Transverse colon (tissue), 4 donors: Measurements from ENCODE around the gene IL10RA. TPM values are rescaled to one million over a fixed set of nuclear protein-coding genes. Genes with fewer than 3 reads are reported as not detected.

Source experiments
- DNase-seq: peaks from one replicate; pipeline ENCODE4 v3.0.0-alpha.2; 2019
- H3K27ac ChIP-seq, 4 donors: fragments of 200-600 bp; sonication (generic); 2 replicates each; pipeline ENCODE4 v1.5.1; 2016 to 2018; ENCODE audit warnings: inconsistent platforms in 4 of 4
- H3K27me3 ChIP-seq: fragments of 200-600 bp; sonication (generic); 2 replicates; pipeline ENCODE4 v1.5.1; 2017; ENCODE audit warnings: inconsistent platforms
- H3K36me3 ChIP-seq, 4 donors: fragments of 200-600 bp; sonication (generic); 2 replicates each; pipeline ENCODE4 v1.5.1; 2017 to 2019; ENCODE audit warnings: inconsistent platforms in 4 of 4
- H3K4me1 ChIP-seq, 4 donors: fragments of 200-600 bp; sonication (generic); 2 replicates each; pipeline ENCODE4 v1.5.1; 2017 to 2020; ENCODE audit warnings: inconsistent platforms in 4 of 4
- H3K4me3 ChIP-seq, 4 donors: fragments of 200-600 bp; sonication (generic); 1 replicate in 1 of 4; 2 replicates in 3 of 4; pipeline versions ENCODE4 v1.5.1 to v1.6.1; 2017 to 2019; ENCODE audit warnings: inconsistent platforms in 4 of 4
- H3K9me3 ChIP-seq, 2 donors: fragments of 200-600 bp; sonication (generic); 2 replicates each; pipeline ENCODE4 v1.5.1; 2017 to 2019; ENCODE audit warnings: inconsistent platforms in 2 of 2
- CTCF ChIP-seq, 5 experiments: fragments of 200-600 bp in 3 of 5; fragments of 450-650 bp in 2 of 5; sonication (generic) in 3 of 5; IDR thresholded peaks; 1 replicate in 2 of 5; 2 replicates in 3 of 5; pipeline ENCODE4 v1.5.1; 2016 to 2017; ENCODE audit warnings: antibody characterized with exemption in 5 of 5, inconsistent platforms in 3 of 5, mild to moderate bottlenecking in 2 of 5, moderate library complexity in 1 of 5
- EP300 ChIP-seq: sonication (generic); formaldehyde crosslinking; IDR thresholded peaks from one replicate; pipeline ENCODE4 v1.6.1; 2017; ENCODE audit warnings: antibody characterized with exemption, low read depth
- POLR2A ChIP-seq: fragments of 450-650 bp; IDR thresholded peaks from one replicate; pipeline ENCODE4 v1.6.1; 2016; ENCODE audit warnings: antibody characterized with exemption, mild to moderate bottlenecking, moderate library complexity
- POLR2AphosphoS5 ChIP-seq, 3 donors: sonication (generic); formaldehyde crosslinking; IDR thresholded peaks; one replicate each; pipeline ENCODE4 v1.6.1; 2016; ENCODE audit warnings: antibody characterized with exemption in 3 of 3
- WGBS, 2 donors: methylation state at CpG; one replicate each; pipeline ENCODE4 v1.1.5; 2018; ENCODE audit warnings: low coverage in 1 of 2; 5-methylcytosine and 5-hydroxymethylcytosine counted together
- in situ Hi-C, 4 donors: fragments of 200-750 bp; cut with MboI; loops; one replicate each; pipeline versions ENCODE4 v1.15.0 to v1.15.1; 2017; ENCODE audit warnings: low sequenced_read_pairs in 3 of 4, low pct_ligation_motif_present in 1 of 4, low pct_unique_long_range_greater_than_20kb in 1 of 4
- intact Hi-C: fragments of 100-400 bp; cut with DNase I; formaldehyde crosslinking; loops from one replicate; pipeline ENCODE4 v1.15.1; 2023; ENCODE audit warnings: low total_unique reads
- total RNA-seq, 4 donors: library from RNA; depleted of rRNA; stranded (reverse); fragments of >200 nt; gene quantifications; one replicate each; pipeline ENCODE4 v1.1.0, GENCODE V29; 2016

Gene IL10RA
- total RNA-seq, 4 donors from 2014 or later = 2.8 to 25.4 (median 18.4) TPM

- H3K27ac ChIP-seq = peak overlapping the region in 2 of 4 donors; percentile 6 to 24
- no peak overlapping the region for H3K4me3 ChIP-seq
- H3K36me3 ChIP-seq = no peaks in the 10 kb centered on the region
- H3K4me1 ChIP-seq = no peaks in the 10 kb centered on the region
- DNase-seq = no peak
- no peaks in the 10 kb centered on the region for H3K27me3 ChIP-seq
- intact Hi-C loops (no loop called here), in situ Hi-C loops (no loop called here)
- H3K9me3 ChIP-seq = no peaks in the 10 kb centered on the region
- 51 to 89% methylated on average over 1 of the region's 1 CpG for WGBS, 2 donors
- TF ChIP-seq POLR2A (no peak), EP300 (no peak), POLR2AphosphoS5 (IDR thresholded peaks at IDR 0.05) (no peak), CTCF (IDR thresholded peaks at IDR 0.05) (no peak)
Observed at GRCh38 chr11:117960406-117960805, 25.8 kb upstream of the IL10RA start.

GRCh38 chr11:117961896-117962295, 24.3 kb upstream of the IL10RA start:
- Histone ChIP-seq H3K36me3 (no peaks in the 10 kb centered on the region), H3K4me1 (no peaks in the 10 kb centered on the region), H3K27me3 (no peaks in the 10 kb centered on the region), H3K4me3 (no peak overlapping the region), H3K9me3 (no peaks in the 10 kb centered on the region), H3K27ac (no peak overlapping the region)
- intact Hi-C loops (no loop called here), in situ Hi-C loops (no loop called here)
- no peak for DNase-seq
- 91 to 92% methylated on average over 7 to 10 of the region's 10 CpGs for WGBS, 2 donors
- TF ChIP-seq CTCF (IDR thresholded peaks at IDR 0.05) (no peak), EP300 (no peak), POLR2A (no peak), POLR2AphosphoS5 (IDR thresholded peaks at IDR 0.05) (no peak)

DNA sequence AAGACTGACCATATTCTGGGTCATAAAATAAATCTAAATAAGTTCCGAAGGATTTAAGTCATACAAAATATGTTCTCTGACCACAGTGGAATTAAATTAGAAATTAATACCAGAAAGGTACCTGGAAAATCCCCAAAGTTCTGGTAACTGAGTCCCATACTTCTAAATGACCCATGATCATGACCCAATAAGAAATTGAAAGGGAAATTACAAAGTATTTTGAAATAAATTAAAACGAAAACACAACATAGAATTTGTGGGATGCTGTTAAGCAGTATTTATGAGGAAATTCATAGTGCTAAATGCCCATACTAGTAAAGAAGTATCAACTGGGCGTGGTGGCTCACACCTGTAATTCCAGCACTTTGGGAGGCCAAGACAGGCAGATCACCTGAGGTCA, 23.4 kb upstream of the IL10RA start:
- Histone ChIP-seq H3K9me3 (no peaks in the 10 kb centered on the region), H3K27me3 (no peaks in the 10 kb centered on the region), H3K4me3 (no peak overlapping the region), H3K36me3 (no peaks in the 10 kb centered on the region), H3K27ac (no peak overlapping the region), H3K4me1 (no peaks in the 10 kb centered on the region)
- no peak for TF ChIP-seq EP300
- TF ChIP-seq POLR2AphosphoS5 (IDR thresholded peaks at IDR 0.05) = no peak
- TF ChIP-seq POLR2A = no peak
- TF ChIP-seq CTCF (IDR thresholded peaks at IDR 0.05) = no peak
- intact Hi-C loops = no loop called here
- WGBS, 2 donors = 89 to 96% methylated on average over 3 of the region's 3 CpGs
- in situ Hi-C loops = no loop called here
- no peak for DNase-seq

DNA sequence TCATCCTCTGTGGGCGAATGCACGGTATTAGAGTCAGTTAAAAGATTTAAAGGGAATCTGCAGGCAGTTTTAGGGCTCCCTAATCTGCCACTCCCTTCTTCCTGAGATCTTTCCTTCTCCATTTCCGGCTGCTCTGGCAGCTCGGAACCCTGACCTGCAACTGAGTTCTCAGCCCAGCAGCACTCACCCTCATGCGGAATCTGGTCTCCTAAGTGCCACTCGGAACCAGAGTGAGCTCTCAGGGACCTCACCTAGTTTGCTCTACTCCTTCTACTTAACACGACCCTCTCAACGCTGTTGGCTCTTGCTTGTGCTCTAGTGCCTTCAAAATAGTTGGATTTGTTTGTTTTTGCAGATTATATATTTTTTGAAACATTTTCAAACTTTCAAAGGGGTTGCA, 19.3 kb upstream of the IL10RA start:
- WGBS, 2 donors = 76 to 95% methylated on average over 2 to 8 of the region's 8 CpGs
- DNase-seq = no peak

More for the DNA sequence above, 19.3 kb upstream of the IL10RA start:
- Histone ChIP-seq H3K27ac (no peak overlapping the region), H3K9me3 (no peaks in the 10 kb centered on the region), H3K36me3 (no peaks in the 10 kb centered on the region), H3K27me3 (no peaks in the 10 kb centered on the region), H3K4me3 (no peak overlapping the region), H3K4me1 (peaks cover 0 to 12% (median 5%) of the 10 kb centered on the region in 4 donors)
- TF ChIP-seq POLR2A (no peak), POLR2AphosphoS5 (IDR thresholded peaks at IDR 0.05) (no peak), CTCF (IDR thresholded peaks at IDR 0.05) (no peak), EP300 (no peak)
- intact Hi-C loops (no loop called here), in situ Hi-C loops (no loop called here)
